Measurements from ENCODE around the gene GBF1. TPM values are rescaled to one million over a fixed set of nuclear protein-coding genes. Genes with fewer than 3 reads are reported as not detected.

The GBF1 gene
- polyA plus RNA-seq, 1 donor from 2014 or later, result 12.6 TPM

DNA sequence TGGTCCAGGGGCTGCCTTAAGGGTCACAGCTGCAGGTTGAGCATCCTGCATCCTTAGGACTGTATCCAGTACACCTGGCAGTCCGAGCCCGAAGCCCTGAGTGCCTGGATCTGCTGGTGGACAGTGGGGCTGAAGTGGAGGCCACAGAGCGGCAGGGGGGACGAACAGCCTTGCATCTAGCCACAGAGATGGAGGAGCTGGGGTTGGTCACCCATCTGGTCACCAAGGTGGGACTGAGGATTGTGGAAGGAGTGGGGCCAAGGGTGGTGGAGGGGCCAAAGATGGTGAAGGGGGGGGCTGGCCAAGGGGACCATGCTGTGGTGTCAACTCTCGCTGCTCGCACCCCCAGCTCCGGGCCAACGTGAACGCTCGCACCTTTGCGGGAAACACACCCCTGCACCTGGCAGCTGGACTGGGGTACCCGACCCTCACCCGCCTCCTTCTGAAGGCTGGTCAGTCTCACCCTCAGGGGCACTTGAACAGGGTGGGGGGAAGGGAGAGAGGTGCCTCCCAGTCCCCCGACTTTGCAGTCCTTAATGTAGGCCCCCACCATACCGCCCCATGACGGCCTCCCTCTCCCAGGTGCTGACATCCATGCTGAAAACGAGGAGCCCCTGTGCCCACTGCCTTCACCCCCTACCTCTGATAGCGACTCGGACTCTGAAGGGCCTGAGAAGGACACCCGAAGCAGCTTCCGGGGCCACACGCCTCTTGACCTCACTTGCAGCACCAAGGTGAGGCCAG, 155.4 kb downstream of the GBF1 start:
- H3K4me3 Mint-ChIP-seq, result peak overlapping the region in 2 of 4 donors; percentile 26 to 39
- no peaks in the 10 kb centered on the region for H3K27me3 Mint-ChIP-seq
- peaks cover 5% of the 10 kb centered on the region for H3K36me3 Mint-ChIP-seq
- H3K9me3 Mint-ChIP-seq, result no peaks in the 10 kb centered on the region
- peaks cover 6 to 27% (median 25%) of the 10 kb centered on the region in 3 donors for H3K4me1 Mint-ChIP-seq
- peak overlapping the region; percentile 59 to 100 (median 82) for H3K27ac Mint-ChIP-seq

DNA sequence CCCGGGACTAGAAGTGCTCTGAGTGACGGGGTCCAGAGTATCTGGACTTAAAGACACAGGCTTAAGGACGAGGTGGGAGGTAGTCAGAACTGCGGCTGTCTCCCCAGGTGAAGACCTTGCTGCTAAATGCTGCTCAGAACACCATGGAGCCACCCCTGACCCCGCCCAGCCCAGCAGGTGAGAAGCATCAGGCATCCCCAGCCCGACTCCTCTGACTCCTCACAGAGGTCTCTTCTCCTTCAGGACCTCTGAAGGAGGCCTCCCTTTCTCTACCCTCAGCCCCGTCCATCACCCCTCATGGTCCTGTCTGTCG, 156.0 kb downstream of the GBF1 start:
- no peaks in the 10 kb centered on the region for H3K9me3 Mint-ChIP-seq
- peaks cover 6 to 25% (median 23%) of the 10 kb centered on the region in 3 donors for H3K4me1 Mint-ChIP-seq
- peak overlapping the region in 2 of 4 donors; percentile 26 to 39 for H3K4me3 Mint-ChIP-seq
- H3K36me3 Mint-ChIP-seq, result peaks cover 3% of the 10 kb centered on the region
- H3K27ac Mint-ChIP-seq, result peak overlapping the region in 2 of 3 donors; percentile 36 to 82
- H3K27me3 Mint-ChIP-seq, result no peaks in the 10 kb centered on the region

- Mint-ChIP-seq H3K36me3 (peaks cover 2% of the 10 kb centered on the region), H3K4me1 (peaks cover 6 to 20% (median 19%) of the 10 kb centered on the region in 3 donors), H3K27me3 (peaks cover 3% of the 10 kb centered on the region), H3K4me3 (peak overlapping the region in 1 of 4 donors; percentile 12), H3K9me3 (no peaks in the 10 kb centered on the region), H3K27ac (peak overlapping the region in 2 of 3 donors; percentile 53 to 82)
These were observed 156.6 kb downstream of the GBF1 start for GRCh38 chr10:102401735-102402511.

DNA sequence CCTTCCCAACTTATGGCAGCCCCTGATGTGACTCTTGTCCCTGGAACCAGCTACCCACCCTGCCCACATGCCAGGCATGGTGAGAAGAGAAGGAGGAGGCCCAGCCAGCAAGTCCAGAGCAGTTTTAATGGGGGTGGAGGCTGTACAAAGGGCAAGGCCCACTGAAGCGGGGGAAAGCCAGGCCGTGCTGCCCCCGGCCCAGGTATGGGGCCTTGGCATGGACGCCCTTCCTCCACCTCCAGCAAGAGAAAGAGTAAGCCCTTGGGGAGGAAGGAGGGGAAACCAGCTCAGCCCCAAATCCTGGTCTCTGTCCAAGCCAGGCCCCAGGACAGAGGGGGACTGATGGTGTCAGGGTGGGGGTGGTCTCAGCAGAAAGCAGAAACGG, 157.2 kb downstream of the GBF1 start:
- no peaks in the 10 kb centered on the region for H3K9me3 Mint-ChIP-seq
- H3K27me3 Mint-ChIP-seq, result peaks cover 8% of the 10 kb centered on the region
- peaks cover 2% of the 10 kb centered on the region for H3K36me3 Mint-ChIP-seq
- H3K4me1 Mint-ChIP-seq, result peaks cover 6 to 20% (median 17%) of the 10 kb centered on the region in 3 donors
- H3K4me3 Mint-ChIP-seq, result no peak overlapping the region
- peak overlapping the region in 1 of 3 donors; percentile 53 for H3K27ac Mint-ChIP-seq

DNA sequence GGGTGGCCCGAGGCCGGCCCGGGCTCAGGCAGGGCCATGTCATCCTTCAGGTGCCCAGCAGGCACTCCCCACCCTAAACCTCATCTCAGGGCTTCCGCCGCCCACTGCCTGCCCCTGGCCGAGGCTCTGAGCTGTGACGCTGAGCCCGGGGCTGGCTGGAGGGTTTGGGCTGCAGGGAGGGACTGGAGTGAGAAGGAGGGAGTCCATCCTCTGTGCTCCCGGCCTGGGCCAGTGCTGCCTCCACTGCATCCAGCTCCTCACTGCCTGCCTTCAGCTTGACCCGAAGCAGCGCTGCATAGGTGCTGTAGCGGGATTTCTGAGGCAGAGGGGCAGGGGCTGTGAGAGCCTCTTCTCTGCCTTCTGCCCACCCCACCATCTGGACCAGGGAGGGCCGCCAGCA, 157.8 kb downstream of the GBF1 start:
- Mint-ChIP-seq H3K27ac (peak overlapping the region in 2 of 3 donors; percentile 83 to 94), H3K9me3 (no peaks in the 10 kb centered on the region), H3K4me3 (peak overlapping the region in 1 of 4 donors; percentile 80), H3K36me3 (peaks cover 2% of the 10 kb centered on the region), H3K4me1 (peaks cover 6 to 24% (median 12%) of the 10 kb centered on the region in 3 donors), H3K27me3 (peaks cover 14% of the 10 kb centered on the region)

- H3K4me1 Mint-ChIP-seq, result peaks cover 6 to 18% (median 11%) of the 10 kb centered on the region in 3 donors
- no peaks in the 10 kb centered on the region for H3K9me3 Mint-ChIP-seq
- peaks cover 2% of the 10 kb centered on the region for H3K36me3 Mint-ChIP-seq
- peak overlapping the region; percentile 72 to 94 (median 83) for H3K27ac Mint-ChIP-seq
- peaks cover 21% of the 10 kb centered on the region for H3K27me3 Mint-ChIP-seq
- peak overlapping the region in 1 of 4 donors; percentile 41 for H3K4me3 Mint-ChIP-seq
These were observed 159.2 kb downstream of the GBF1 start for GRCh38 chr10:102404361-102405107.

DNA sequence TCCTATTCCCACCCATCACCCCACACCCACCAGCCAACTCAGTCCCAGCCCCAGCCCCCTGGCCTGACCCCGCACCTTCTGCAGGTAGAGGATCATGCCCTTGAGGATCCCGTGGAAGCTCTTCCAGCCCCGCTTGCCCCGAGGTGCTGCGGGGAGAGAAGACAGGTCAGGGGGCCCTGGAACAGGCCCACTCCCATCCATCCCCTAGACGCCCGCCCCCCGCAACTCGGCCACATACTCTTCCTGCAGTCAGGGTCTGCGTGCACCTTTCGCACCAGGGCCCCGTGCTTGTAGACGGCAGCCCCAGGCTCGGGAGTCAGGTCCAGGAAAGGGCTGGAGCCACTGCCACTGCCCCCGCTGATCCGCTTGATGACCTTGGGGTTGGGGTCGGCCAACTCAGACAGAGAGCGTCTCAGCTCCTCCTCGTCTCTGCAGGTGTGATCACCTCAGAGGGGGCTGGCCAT, 159.8 kb downstream of the GBF1 start:
- H3K27ac Mint-ChIP-seq, result peak overlapping the region in 2 of 3 donors; percentile 23 to 94
- peaks cover 27% of the 10 kb centered on the region for H3K27me3 Mint-ChIP-seq
- H3K36me3 Mint-ChIP-seq, result peaks cover 2% of the 10 kb centered on the region
- peaks cover 12 to 20% (median 15%) of the 10 kb centered on the region in 3 donors for H3K4me1 Mint-ChIP-seq
- no peaks in the 10 kb centered on the region for H3K9me3 Mint-ChIP-seq
- peak overlapping the region in 2 of 4 donors; percentile 17 to 41 for H3K4me3 Mint-ChIP-seq

DNA sequence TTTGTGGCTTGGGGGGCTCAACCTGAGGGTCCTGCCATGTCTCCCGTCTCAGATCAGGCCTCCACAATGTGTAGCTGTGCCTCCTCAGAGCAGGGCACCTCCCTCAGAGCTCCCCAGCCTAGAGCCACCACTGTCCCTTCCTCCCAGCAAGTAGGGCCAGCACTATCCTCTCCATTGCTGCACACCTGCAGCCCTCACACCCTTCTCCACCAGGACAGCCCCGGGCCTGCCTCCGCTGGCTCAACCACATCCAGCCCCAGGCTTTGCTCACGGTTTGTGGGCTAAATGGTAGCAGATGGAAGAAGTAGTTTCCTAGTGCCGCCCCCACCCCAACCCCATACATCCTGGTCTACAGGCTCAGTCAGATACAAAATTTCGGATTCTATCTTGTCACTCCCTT, 160.3 kb downstream of the GBF1 start:
- peaks cover 13 to 18% (median 15%) of the 10 kb centered on the region in 3 donors for H3K4me1 Mint-ChIP-seq

DNA sequence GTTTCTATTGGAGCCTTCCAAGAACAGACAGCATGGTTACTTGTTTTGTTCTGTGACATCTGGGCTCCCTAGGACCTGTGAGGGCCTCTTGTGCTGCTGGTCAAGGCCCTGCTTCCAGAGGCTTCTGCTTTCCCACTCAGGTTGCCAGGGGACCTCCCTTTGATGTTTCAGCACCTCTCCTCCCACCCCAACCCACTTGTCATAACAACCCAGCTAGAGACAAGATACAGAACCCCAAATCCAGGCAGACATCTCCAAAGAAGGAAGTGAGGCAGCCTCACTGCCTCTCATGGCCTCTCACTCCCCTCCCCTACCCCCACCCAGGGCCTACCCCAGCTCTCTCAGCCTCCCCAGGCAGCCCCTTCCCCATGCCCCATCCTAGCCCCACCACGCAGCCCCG, 161.5 kb downstream of the GBF1 start:
- H3K4me1 Mint-ChIP-seq, result peaks cover 13 to 21% (median 20%) of the 10 kb centered on the region in 3 donors
- H3K9me3 Mint-ChIP-seq, result no peaks in the 10 kb centered on the region
- peaks cover 38% of the 10 kb centered on the region for H3K27me3 Mint-ChIP-seq
- peak overlapping the region in 1 of 4 donors; percentile 41 for H3K4me3 Mint-ChIP-seq
- H3K36me3 Mint-ChIP-seq, result peaks cover 3% of the 10 kb centered on the region
- H3K27ac Mint-ChIP-seq, result peak overlapping the region; percentile 59 to 94 (median 67)

More for the DNA sequence above, 160.3 kb downstream of the GBF1 start:
- H3K27me3 Mint-ChIP-seq, result peaks cover 28% of the 10 kb centered on the region
- peak overlapping the region in 2 of 4 donors; percentile 25 to 41 for H3K4me3 Mint-ChIP-seq
- no peaks in the 10 kb centered on the region for H3K36me3 Mint-ChIP-seq
- H3K9me3 Mint-ChIP-seq, result no peaks in the 10 kb centered on the region
- H3K27ac Mint-ChIP-seq, result peak overlapping the region; percentile 71 to 94 (median 89)

GRCh38 chr10:102407425-102408130, 162.2 kb downstream of the GBF1 start:
- peaks cover 3% of the 10 kb centered on the region for H3K36me3 Mint-ChIP-seq
- no peaks in the 10 kb centered on the region for H3K9me3 Mint-ChIP-seq
- H3K4me1 Mint-ChIP-seq, result peaks cover 13 to 21% (median 20%) of the 10 kb centered on the region in 3 donors
- H3K27ac Mint-ChIP-seq, result peak overlapping the region in 2 of 3 donors; percentile 1 to 94
- H3K4me3 Mint-ChIP-seq, result peak overlapping the region in 2 of 4 donors; percentile 19 to 72
- peaks cover 44% of the 10 kb centered on the region for H3K27me3 Mint-ChIP-seq

DNA sequence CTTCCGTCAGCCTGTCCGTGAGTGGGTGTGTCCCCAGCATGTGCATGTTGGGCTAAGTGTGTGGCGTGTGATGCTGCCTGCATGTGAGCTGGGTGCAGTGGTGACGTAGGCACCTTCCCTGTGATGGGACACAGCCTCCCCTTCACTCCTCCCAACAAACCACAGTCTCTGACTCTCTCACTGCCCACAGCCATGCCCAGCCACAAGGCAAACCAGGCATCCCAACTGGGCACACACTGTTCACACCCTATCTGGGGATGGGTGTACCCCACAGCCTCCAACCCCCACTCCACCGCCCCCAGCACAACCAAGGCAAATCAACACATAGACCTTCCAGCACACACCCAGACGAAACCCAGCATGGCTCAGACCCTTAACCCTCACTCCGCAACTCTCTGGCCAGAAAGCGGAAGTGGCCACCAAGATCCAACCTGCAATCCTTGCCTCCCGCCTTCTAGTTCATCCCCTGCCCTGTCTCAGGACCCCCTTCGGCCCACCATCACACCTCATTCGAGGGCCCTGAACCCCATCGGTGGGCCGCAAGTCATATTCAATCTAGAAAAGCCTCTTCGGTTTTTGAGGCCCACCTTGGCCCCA, 162.9 kb downstream of the GBF1 start:
- Mint-ChIP-seq H3K9me3 (no peaks in the 10 kb centered on the region), H3K27me3 (peaks cover 48% of the 10 kb centered on the region), H3K4me1 (peaks cover 13 to 24% (median 20%) of the 10 kb centered on the region in 3 donors), H3K27ac (peak overlapping the region in 2 of 3 donors; percentile 87 to 94), H3K36me3 (peaks cover 3% of the 10 kb centered on the region), H3K4me3 (peak overlapping the region; percentile 11 to 68 (median 39))

- peaks cover 7 to 23% (median 20%) of the 10 kb centered on the region in 3 donors for H3K4me1 Mint-ChIP-seq
- H3K9me3 Mint-ChIP-seq, result no peaks in the 10 kb centered on the region
- peaks cover 49% of the 10 kb centered on the region for H3K27me3 Mint-ChIP-seq
- H3K36me3 Mint-ChIP-seq, result peaks cover 3% of the 10 kb centered on the region
- H3K27ac Mint-ChIP-seq, result peak overlapping the region; percentile 51 to 94 (median 53)
- peak overlapping the region in 3 of 4 donors; percentile 68 to 81 (median 75) for H3K4me3 Mint-ChIP-seq
These were observed 163.6 kb downstream of the GBF1 start for GRCh38 chr10:102408728-102409603.

Measured in IgD-negative memory B cell (primary cell).